ENCODE results near the gene ADRA2B.

DNA sequence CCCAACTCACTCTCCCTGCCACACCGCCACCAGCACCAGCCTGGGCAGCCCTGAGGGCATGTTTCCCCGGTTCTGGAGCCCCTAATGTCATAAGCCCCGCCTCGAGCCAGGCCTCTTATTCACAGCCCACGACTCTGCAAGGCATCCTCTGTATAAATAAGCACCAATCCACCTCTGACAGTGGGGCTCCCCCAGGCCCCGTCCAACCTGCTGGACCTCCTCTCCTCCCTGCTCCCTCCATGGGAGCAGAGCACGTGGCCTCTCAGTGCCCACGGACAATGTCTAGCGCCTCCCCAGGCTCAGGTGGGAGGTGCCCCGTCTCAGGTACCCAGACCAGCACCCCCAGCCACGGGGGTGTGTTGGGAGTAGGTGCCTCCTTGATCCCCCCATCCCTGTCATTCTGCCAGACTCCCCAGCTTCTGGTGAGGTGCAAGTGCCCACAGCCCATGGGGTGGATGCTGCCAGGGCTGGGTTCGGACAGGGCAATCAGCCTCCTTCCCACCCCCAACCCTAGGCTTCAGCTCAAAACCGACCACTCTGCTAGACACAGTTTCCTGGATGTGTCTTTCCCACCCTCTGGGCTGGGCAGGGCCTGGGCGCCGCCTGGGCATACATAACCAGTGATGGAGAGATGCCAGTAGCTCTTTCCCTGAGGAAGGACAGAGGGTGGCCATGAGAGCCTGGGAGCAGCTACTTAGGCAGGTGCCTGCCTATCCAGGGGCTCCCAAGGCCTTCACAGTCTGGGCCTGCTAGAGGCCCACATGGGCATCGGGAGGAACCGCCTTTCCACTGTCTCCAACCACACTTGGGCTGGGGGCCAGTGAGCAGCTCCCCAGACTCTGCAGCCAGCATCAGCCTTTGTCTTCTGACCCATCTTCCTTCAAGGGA, 1.6 kb upstream of the ADRA2B start:
- TF ChIP-seq, protein P1, sequence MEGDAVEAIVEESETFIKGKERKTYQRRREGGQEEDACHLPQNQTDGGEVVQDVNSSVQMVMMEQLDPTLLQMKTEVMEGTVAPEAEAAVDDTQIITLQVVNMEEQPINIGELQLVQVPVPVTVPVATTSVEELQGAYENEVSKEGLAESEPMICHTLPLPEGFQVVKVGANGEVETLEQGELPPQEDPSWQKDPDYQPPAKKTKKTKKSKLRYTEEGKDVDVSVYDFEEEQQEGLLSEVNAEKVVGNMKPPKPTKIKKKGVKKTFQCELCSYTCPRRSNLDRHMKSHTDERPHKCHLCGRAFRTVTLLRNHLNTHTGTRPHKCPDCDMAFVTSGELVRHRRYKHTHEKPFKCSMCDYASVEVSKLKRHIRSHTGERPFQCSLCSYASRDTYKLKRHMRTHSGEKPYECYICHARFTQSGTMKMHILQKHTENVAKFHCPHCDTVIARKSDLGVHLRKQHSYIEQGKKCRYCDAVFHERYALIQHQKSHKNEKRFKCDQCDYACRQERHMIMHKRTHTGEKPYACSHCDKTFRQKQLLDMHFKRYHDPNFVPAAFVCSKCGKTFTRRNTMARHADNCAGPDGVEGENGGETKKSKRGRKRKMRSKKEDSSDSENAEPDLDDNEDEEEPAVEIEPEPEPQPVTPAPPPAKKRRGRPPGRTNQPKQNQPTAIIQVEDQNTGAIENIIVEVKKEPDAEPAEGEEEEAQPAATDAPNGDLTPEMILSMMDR (IDR thresholded peaks at IDR 0.05) = no peak
- TF ChIP-seq EP300 (IDR thresholded peaks at IDR 0.05; ENCODE audit: low read depth) (no peak), POLR2A (IDR thresholded peaks at IDR 0.05) (no peak)
